GM19239 (cell line): ENCODE measurements around the gene GTF2IRD1.
"Not testable (repeated sequence)": the region's sequence is repeated elsewhere in the genome, so short reads cannot be mapped to it uniquely, and the experiment has no call there.

ENCODE experiments used
- DNase-seq: peaks from one replicate; pipeline ENCODE4 v3.0.0; 2011; ENCODE audit warnings: low spot score; ENCODE audit not compliant: insufficient read length
- FAIRE-seq: peaks from 2 replicates; lab custom pipeline; 2011; peaks lifted over from hg19 to GRCh38; lab: Jason Lieb, UNC

Gene GTF2IRD1

DNA sequence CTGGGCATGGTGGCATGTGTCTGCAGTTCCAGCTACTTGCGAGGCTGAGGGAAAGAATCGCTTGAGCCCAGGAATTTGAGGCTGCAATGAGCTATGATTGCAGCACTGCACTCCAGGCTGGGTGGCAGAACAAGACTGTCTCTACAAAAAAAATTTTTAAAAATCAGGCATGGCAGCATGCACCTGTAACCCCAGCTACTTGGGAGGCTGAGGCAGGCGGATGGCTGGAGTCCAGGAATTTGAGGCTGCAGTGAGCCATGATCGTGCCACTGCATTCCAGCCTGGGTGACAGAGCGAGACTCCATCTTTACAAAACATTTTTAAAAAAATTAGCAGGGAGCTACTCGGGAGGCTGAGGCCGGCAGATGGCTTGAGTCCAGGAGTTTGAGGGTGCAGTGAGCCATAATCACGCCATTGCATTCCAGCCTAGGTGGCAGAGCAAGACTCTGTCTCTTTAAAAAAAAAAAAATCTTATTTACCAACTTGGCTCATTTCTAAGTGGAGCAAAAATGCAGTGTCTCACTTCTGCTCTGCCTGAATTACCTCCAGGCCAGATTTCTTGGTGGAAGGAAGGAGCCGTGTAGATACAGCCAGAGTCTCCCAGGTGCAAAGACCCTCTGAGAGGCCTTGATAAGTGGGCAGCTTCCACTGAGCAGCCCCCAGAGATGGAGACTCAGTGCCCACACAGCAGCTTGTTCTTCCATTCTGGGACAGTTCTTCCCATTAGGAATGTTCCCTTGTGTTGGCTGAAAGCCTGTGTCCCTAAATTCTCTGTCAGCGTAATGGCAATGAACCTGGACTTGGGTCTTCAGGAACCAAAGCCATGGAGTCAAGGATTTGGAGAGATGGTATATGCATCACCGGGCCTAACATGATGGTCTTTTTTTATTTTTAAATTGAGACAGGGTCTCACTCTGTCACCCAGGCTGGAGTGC, 30.0 kb downstream of the GTF2IRD1 start:
- DNase-seq (no peak), FAIRE-seq (no peak)

GRCh38 chr7:74485611-74486010, 31.9 kb downstream of the GTF2IRD1 start:
- no peak for DNase-seq
- no peak for FAIRE-seq

DNA sequence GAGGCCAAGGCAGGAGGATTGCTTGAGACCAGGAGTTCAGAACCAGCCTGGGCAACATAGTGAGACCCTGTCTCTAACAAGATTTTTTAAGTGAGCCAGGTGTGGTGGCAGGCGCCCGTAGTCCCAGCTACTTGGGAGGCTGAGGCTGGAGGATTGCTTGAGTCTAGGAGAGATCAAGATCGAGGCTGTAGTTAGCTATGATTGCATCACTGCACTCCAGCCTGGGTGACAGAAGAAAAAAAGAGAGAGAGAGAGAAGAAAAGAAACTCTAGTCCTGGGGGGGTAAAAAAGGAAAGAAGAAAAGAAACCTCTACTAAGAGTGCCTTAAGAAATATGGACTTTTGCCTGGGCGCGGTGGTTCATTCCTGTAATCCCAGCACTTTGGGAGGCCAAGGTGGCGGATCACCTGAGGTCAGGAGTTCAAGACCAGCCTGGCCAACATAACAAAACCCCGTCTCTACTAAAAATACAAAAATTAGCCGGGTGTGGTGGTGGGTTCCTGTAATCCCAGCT, 34.9 kb downstream of the GTF2IRD1 start:
- not testable (repeated sequence) for DNase-seq, FAIRE-seq

- FAIRE-seq (no peak), DNase-seq (no peak)
These were observed 36.6 kb downstream of the GTF2IRD1 start for GRCh38 chr7:74489997-74490945.

DNA sequence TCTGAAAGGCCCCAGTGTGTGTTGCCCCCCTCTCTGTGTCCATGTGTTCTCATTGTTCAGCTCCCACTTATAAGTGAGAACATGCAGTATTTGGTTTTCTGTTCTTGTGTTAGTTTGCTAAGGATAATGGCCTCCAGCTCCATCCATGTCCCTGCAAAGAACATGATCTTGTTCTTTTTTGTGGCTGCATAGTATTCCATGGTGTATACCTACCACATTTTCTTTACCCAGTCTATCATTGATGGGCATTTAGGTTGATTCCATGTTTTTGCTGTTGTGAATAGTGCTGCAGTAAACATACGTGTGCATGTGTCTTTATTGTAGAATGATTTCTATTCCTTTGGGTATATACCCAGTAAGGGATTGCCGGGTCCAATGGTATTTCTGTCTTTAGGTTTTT, 37.8 kb downstream of the GTF2IRD1 start:
- not testable (repeated sequence) for FAIRE-seq, DNase-seq

- no peak for FAIRE-seq
These were observed 39.6 kb downstream of the GTF2IRD1 start for GRCh38 chr7:74493295-74493694.

DNA sequence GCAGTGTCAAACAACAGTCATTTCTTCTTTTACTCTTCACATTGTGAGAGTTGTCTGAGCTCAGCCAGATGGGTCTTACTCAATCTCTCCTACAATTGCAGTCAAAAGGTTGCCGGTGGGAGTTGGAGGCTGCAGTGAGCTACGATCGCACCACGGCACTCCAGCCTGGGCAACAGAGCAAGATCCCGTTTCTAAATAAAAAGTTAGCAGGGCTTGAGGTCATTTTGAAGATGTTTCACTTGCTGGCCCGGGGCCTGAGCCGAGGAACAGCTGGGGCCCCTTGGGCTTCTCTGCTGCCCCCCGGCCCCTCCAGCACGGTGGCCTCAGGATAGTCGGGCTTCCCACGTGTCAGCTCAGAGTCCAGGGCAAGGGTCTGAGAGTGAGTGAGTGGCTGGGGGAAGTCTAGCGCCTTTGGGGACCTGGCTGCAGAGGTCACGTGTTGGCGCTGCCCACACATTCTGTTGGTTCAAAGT, 40.4 kb downstream of the GTF2IRD1 start:
- DNase-seq (no peak), FAIRE-seq (no peak)

More at GRCh38 chr7:74493295-74493694, 39.6 kb downstream of the GTF2IRD1 start:
- no peak for DNase-seq

GRCh38 chr7:74495112-74496086, 41.7 kb downstream of the GTF2IRD1 start:
- no peak for DNase-seq

DNA sequence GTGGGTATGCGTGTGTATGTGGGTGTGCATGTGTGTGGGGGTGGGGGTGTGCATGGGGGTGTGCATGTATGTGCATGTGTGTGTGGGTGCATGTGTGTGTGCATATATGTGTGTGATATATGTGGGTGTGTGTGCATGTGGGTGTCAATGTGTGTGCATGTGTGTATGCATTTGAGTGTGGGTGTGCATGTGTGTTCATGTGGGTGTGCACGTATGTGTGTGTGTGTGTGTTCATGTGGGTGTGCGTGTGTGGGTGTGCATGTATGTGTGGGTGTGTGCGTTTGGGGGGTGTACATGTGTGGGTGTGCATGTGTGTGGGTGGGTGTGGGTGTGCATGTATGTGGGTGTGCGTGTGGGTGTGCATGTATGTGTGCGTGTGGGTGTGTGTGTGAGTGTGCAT, 42.6 kb downstream of the GTF2IRD1 start:
- no peak for DNase-seq
- no peak for FAIRE-seq

More at GRCh38 chr7:74495112-74496086, 41.7 kb downstream of the GTF2IRD1 start:
- FAIRE-seq, result no peak

GRCh38 chr7:74496773-74497172, 43.1 kb downstream of the GTF2IRD1 start:
- FAIRE-seq, DNase-seq: not testable (repeated sequence)

- no peak for DNase-seq
These were observed 44.6 kb downstream of the GTF2IRD1 start for GRCh38 chr7:74498354-74498753.

DNA sequence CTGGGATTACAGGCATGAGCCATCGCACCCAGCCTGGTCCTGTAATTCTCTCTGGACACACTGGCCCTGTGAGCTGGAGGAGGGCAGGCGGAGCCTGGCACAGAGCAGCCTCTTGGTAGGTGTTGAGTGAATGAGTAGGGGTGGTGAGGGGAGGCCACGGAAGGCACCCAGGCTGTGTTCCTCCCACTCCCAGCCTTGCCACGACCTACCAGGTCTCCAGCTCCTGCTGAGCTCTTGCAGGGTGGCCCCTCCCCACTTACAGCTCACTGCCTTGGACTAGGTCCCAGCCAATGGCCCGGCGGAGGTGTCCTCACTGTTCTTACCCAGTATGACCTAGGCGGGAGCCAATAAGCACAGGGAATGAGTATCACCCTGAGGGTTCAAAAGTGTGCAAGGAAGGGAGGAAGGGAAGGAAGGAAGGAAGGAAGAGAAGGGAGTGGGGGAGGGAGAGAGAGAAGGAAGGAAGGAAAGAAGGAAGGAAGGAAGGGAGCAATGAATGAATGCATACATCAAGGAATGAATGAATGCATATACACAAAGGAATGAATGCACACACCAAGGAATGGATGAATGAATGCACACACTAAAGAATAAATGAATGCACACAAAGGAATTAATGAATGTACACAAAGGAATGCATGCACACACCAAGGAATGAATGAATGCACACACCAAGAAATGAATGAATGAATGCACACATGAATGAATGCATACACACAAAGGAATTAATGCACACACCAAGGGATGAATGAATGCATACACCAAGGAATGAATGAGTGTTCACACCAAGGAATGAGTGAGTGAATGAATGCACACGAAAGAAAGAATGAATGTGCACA, 45.5 kb downstream of the GTF2IRD1 start:
- FAIRE-seq (no peak), DNase-seq (no peak)

More at GRCh38 chr7:74498354-74498753, 44.6 kb downstream of the GTF2IRD1 start:
- no peak for FAIRE-seq

DNA sequence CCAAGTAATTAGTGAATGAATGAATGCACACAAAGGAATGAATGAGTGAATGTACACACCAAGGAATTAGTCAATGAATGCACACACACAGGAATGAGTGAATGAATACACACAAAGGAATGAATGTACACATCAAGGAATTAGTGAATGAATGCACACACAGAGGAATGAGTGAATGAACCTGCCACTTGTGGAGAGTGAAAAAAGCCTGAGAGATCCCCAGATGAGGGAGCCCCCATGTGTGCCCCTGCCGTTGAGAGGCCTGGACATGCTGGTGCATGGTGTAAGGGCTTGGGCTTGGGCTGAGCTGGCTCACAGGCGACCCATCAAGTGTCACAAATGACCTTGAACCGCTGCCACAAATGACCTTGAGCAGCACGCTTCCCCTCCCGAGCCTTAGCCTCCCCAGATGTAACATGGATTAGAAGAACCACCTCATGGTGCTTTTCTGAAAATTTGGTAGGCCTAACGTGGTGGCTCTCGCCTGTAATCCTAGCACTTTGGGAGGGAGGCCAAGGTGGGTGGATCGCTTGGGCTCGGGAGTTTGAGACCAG, 46.2 kb downstream of the GTF2IRD1 start:
- FAIRE-seq, result no peak

DNA sequence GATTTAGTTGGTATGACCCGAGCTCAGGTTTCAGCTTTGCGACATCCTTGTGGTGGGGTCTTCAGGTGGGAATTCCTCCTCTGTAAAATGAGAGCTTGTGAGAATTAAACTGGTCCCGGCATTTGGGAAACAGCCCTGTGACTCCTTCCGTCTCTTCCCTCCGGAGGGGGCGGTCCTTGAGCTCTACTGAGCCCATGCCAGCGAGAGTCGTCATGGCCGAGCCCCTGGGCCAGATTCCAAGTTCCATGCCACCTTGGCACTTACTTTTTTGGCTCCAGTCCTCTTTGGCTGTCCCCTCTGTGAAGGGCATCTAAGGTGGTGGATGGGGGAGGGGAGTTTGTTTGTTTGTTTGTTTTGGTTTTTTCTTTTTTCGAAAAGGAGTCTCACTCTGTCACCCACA, 47.6 kb downstream of the GTF2IRD1 start:
- DNase-seq (no peak), FAIRE-seq (no peak)

More for the DNA sequence above, 46.2 kb downstream of the GTF2IRD1 start:
- DNase-seq, result no peak

DNA sequence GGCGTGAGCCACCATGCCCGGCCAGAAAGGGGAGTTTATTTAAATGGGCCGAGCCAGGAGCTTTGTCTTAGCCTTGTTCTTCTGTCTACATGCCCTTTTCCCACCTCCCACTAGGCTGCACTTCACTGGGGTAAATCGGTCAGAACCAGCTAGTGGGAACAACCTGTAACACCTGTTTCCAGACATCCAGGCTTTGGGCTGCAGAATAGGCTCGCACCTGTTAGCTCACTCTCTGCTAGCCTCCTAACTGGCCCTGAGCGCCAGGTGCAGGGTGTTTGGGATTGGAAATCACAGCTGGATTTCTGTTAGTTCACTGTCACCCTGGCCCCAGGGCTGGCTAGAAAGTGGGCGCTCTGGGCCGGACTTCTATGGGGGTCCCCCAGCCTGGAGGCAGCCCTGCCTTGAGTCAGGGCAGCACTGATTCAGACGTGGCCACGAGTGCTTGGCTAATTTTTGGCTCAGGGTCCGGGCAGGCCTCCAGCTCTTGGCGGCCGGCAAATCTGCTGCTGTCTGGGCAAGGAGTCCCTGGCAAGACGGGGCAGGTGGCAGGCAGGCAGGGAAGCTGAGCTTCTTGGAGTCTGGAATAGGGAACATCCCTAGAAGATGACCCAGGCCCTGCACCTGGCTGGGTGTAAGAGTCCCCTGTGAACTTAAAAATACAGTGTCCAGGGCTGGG, 48.6 kb downstream of the GTF2IRD1 start:
- no peak for FAIRE-seq

DNA sequence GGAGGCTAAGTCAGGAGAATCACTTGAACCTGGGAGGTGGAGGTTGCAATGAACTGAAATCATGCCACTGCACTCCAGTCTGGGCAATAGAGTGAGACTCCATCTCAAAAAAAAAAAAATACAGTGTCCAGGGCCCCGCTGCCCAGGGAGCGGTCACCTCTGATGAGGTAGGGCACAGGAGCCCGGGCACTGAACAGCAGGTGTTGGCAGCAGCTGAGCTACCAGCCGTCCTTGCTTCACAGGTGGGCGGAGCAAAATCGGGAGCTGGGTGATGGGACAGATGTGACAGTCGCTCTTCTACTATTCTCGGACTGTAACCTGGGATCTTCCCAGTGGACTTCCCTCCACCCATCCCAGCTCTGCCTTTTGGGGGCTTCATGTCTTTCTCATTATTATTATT, 49.4 kb downstream of the GTF2IRD1 start:
- FAIRE-seq (no peak), DNase-seq (no peak)

More for the DNA sequence above, 48.6 kb downstream of the GTF2IRD1 start:
- no peak for DNase-seq

GRCh38 chr7:74503943-74504342, 50.2 kb downstream of the GTF2IRD1 start:
- FAIRE-seq, result no peak

More at GRCh38 chr7:74503943-74504342, 50.2 kb downstream of the GTF2IRD1 start:
- no peak for DNase-seq
